Endometrial microvascular endothelial cells (primary cell): Measurements from ENCODE around the gene ATP6V1G2. TPM values are rescaled to one million over a fixed set of nuclear protein-coding genes. Genes with fewer than 3 reads are reported as not detected.
"Not testable (repeated sequence)": the region's sequence is repeated elsewhere in the genome, so short reads cannot be mapped to it uniquely, and the experiment has no call there.

ENCODE experiments used
- in situ Hi-C: cut with HindIII; loops from 2 replicates; pipeline ENCODE4 v1.10.0; 2017; ENCODE audit warnings: low sequenced_read_pairs, low pct_unique_long_range_greater_than_20kb; ENCODE audit errors: inconsistent ontology term
- total RNA-seq: library from RNA; depleted of rRNA; stranded (reverse); fragments of >200 nt; gene quantifications from one replicate; pipeline ENCODE4 v1.2.3, GENCODE V29; 2015; ENCODE audit errors: inconsistent ontology term

ATP6V1G2 gene
- total RNA-seq, 1 donor from 2014 or later, result not detected

DNA sequence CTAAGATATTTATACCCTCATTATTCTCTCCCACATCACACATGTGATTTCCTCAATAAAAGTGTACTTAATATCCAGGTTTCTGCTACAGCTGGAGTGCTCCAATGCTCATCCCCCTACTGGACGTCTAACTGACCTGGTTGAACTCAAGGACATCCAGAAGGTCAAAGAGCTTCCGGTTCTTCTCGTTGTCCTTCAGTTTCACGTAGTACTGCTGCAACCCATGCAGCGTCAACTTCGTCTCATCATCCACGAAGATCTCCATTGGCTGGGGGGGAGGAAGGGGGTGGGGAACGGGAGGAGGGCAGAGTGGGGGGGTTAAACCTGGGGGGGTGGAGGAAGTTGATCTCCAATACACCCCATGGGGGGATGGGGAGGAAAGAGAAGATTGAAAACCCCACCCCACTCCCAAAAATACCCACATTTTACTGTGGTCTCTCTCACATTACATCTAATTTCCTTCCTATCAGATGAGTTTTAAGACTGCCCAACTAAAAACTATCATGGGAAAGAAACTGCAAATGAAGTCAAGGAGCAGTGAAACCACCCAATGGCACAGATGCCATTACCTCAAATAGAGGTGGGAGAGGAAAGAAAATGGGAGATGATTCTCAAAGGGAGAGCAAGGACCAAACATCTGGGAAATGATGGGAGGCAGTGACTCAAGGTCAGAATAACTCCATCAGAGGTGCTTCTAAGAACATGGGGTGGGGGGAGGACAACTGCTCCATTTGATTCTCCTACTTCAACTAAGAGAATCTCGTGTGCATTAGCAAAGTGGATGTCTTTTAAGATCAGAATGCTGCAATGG lies 13.6 kb downstream of the ATP6V1G2 start:
- in situ Hi-C loops, result no loop called here

DNA sequence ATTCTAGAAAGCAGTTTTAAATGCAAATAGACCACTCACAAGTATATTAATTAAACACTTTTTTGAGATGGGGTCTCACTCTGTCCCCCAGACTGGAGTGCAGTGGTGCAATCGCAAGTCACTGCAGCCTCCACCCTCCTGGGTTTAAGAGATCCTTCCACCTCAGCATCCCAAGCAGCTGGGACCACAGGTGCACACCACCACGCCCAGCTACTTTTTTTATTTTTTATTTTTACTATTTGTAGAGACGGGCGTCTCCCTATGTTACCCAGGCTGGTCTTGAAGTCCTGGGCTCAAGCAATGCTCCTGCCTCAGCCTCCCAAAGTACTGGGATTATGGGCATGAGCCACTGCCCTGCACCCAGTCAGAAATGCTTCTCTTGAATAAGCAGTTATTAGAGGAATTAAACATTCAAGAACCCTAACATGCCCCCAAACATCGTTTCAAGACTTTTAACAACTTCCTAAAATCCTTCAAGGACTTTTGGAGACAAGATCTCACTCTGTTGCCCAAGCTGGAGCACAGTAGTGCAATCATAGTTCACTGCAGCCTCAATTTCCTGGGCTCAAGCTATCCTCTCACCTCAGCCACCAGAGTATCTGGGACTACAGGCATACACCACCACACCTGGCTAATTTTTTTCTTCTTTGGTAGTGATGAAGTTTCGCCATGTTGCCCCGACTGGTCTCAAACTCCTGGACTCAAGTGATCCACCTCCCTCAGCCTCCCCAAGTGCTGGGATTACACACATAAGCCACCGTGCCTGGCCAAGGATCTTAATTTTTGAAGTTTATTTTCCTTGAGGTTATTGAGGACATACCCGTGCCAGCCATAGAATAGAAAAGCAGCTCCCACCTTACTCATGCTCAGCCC lies 14.4 kb downstream of the ATP6V1G2 start:
- in situ Hi-C loops, result no loop called here

- in situ Hi-C loops, result no loop called here
Observed at GRCh38 chr6:31531162-31531561, 15.2 kb downstream of the ATP6V1G2 start.

- in situ Hi-C loops, result no loop called here
Observed at GRCh38 chr6:31530659-31531058, 15.7 kb downstream of the ATP6V1G2 start.

GRCh38 chr6:31529329-31530150 lies 16.9 kb downstream of the ATP6V1G2 start:
- in situ Hi-C loops, result no loop called here

- in situ Hi-C loops, result no loop called here
Observed at GRCh38 chr6:31528821-31529328, 17.5 kb downstream of the ATP6V1G2 start, which contains the start of gene MCCD1. Gene MCCD1 (plus strand): TSS chr6:31528962. CDS start chr6:31529015, 53 bp downstream.

- in situ Hi-C loops, result no loop called here
Observed at GRCh38 chr6:31528307-31528777, 18.1 kb downstream of the ATP6V1G2 start.

GRCh38 chr6:31525932-31526591 lies 20.3 kb downstream of the ATP6V1G2 start:
- in situ Hi-C loops, result no loop called here

- in situ Hi-C loops, result no loop called here
Observed at GRCh38 chr6:31525553-31525931, 20.9 kb downstream of the ATP6V1G2 start.

DNA sequence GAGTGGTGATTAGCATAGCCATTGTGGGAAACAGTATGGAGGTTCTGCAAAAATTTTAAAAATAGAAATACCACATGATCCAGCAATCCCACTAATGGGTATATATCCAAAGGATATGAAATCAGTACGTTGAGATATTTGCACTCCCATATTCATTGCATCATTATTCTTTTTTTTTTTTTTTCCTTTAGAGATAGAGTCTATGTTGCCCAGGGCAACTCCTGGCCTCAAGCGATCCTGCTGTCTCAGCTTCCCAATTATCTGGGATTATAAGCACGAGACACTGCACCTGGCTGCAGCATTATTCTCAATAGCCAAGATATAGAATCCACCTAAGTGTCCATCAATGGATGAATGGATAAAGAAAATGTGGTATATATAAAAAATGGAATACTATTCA lies 24.6 kb downstream of the ATP6V1G2 start:
- in situ Hi-C loops, result no loop called here

DNA sequence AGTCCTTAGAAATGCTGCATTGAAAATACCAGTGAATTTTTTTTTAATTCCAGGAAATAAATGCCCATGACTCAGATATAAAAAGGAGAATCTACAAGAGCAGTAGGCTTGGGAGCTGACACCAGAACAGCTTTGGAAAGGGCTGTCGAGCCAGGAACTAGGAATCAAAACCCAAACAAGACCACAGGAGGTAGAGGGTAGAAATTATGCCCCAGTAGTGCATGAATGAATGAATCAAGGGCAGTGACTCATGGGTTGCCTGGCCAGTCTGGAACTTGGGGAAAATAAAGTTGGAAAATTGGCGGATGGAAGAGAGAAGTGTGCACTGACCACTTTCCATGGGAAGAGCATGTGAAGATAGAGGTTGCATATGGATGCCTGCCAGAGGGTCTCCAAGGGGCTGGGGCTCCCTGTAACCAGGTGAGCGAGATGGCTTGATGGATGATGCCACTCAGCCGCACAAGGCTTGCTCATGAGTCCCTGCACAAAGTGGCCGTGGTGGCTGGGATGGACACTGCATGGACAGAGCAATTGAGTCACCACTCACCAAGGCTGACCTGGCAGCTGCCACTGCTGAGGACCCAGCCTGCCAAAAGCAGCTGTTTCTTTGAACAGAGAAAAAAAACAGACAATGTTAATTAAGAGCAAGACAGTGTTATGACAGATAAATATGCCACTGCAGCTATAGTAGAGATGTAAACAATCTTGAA lies 32.8 kb downstream of the ATP6V1G2 start:
- in situ Hi-C loops, result no loop called here

- in situ Hi-C loops, result no loop called here
Observed at GRCh38 chr6:31510007-31510406, 36.4 kb downstream of the ATP6V1G2 start.

DNA sequence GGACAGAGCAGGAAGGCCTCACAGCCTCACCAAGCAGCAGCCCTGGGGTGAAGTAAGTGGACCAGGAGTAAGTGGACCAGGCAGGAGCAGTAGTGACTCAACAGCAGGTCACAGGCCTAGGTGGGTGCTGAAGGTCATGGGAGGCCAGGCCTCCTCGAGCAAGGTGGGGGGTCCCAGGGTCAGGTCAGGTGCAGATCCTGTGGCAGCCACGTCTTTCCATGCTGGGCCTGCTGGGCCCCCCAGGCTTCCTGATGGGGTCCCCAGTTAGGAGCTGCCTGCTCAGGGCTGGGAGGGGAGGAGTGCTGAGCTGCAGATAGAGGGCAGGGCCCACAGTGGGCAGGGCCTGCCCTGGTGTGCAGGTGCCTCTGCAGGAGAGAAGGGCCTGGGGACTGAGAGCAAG lies 37.4 kb downstream of the ATP6V1G2 start:
- in situ Hi-C loops, result not testable (repeated sequence)

GRCh38 chr6:31502586-31502985 lies 43.8 kb downstream of the ATP6V1G2 start:
- in situ Hi-C loops, result no loop called here

- in situ Hi-C loops, result not testable (repeated sequence)
Observed at GRCh38 chr6:31499648-31500047, 46.8 kb downstream of the ATP6V1G2 start.

DNA sequence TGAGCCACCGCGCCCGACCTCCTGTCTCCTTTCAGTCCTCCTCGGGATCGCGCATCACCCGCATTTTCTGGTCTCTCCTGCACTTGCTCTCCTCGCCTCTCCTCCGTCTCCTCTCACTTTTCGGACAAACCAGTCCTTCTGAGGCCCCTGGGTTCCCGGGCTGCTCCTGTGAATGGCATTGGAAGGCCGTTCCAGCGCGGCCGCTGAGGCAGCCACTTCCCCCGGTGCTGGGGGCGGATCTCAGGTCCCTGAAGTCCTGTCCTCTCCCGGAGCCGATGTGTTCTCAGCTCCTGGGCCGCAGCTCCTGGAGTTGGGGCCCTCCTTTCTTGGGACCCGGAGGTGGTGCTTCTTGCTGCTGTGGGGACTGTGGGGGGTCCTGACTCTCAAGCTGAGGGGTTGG lies 47.7 kb downstream of the ATP6V1G2 start:
- in situ Hi-C loops, result no loop called here

GRCh38 chr6:31497531-31498476 lies 48.6 kb downstream of the ATP6V1G2 start, which contains the start of gene MICB:
Gene MICB (plus strand): TSS chr6:31498145. CDS start chr6:31498194, 49 bp downstream.
- in situ Hi-C loops, result no loop called here
